HG03460 (cell line): Measurements from ENCODE around the gene TRPV3.

ENCODE experiments used
- ATAC-seq: cut with Tn5 transposase; IDR thresholded peaks from one replicate; pipeline ENCODE4 v1.9.1; 2021; ENCODE audit not compliant: unreplicated experiment

TRPV3 gene

GRCh38 chr17:3547628-3548027 lies 10.0 kb downstream of the TRPV3 start:
- no peak for ATAC-seq

GRCh38 chr17:3546997-3547396 lies 10.6 kb downstream of the TRPV3 start:
- ATAC-seq, result no peak

DNA sequence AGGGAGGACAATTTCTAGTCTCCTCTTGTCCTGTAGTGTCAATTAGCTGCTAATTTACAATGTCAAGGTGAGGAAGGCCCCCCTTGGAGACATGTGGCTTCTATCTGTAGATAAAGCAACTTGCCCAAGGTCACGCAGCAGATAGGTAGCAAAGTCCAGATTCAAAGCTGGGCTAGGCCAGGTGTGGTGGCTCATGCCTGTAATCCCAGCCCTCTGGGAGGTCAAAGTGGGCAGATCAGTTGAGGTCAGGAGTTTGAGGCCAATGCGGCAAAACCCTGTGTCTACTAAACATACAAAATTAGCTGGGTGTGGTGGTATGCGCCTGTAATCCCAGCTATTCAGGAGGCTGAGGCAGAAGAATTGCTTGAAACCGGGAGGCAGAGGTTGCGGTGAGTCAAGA lies 11.1 kb downstream of the TRPV3 start:
- ATAC-seq, result no peak

GRCh38 chr17:3545151-3545550 lies 12.5 kb downstream of the TRPV3 start:
- no peak for ATAC-seq

- no peak for ATAC-seq
These were observed 13.2 kb downstream of the TRPV3 start for GRCh38 chr17:3544365-3544764.

DNA sequence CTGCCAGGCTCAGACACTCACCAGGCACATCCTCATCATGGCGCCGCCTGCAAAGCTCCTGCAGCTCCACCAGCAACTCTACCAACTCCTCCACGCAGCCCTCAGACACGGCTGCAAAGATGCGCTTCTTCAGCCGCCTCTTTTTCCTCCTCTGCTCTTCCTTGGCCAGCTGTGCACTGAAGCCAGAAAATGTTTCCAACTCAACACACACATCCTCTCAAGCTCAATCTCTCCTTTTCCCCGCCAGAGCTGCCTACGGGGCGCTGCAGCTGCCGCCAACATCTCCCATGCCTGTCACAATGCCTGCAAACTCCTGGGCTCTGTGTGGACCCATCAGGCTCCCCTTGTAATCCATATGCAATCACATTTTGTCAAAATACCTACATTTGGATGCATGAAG lies 14.2 kb downstream of the TRPV3 start:
- no peak for ATAC-seq

DNA sequence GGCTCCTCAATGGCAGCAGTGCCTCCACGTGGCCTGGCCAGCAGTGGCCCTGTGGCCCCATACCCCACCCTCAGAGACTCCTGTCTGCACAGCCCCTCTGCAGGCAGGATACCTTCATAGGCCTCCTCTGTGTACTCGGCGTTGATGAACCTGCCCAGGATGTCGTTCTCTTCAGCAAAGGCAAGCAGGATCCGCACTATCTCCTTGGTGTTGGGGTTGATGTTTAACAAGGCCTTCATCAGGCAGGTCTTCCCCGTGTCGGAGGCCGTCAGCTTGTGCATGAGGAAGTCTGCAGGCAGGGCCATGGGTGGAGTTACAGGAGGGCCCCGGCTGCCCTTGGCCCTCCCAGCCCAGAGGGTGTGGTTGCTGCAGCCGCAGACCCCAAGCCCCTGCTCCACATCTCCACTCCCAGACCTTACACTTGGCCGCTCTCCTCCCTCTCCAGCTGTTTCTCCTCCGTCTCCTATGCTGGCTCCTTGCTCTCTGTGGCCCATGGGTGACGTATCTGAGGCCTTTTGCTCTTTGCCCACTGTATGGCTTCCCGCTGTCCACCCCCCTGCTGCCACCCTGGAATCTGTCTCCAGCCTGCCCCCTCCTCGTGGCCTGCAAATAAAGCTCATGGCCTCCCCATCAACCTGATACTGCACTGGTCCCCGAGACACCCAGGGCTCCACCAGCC lies 15.1 kb downstream of the TRPV3 start:
- ATAC-seq, result no peak

- ATAC-seq, result no peak
These were observed 17.6 kb downstream of the TRPV3 start for GRCh38 chr17:3539881-3540540.

DNA sequence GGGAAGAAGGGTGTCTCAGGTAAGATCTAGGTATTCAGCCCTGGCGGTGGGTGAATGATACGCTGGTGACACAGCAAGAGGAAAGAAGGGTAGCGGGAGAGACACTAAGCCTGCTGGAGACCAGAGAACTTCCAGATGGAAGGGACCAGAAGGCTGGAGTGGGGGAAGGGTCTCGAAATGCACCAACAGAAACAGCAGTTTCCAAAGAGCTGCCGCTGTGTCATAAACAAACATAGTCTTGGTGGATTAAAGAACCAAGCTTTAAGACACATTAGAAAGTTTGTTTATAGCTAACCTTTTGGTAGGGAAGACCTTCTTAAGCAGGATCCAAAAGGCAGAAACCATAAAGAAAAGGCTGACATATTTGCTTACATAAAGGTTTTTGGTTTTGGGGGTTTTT lies 20.9 kb downstream of the TRPV3 start:
- no peak for ATAC-seq

- no peak for ATAC-seq
These were observed 22.2 kb downstream of the TRPV3 start for GRCh38 chr17:3535253-3535995.

GRCh38 chr17:3534881-3535252 lies 22.7 kb downstream of the TRPV3 start:
- no peak for ATAC-seq

GRCh38 chr17:3533752-3534151 lies 23.9 kb downstream of the TRPV3 start:
- ATAC-seq, result no peak

DNA sequence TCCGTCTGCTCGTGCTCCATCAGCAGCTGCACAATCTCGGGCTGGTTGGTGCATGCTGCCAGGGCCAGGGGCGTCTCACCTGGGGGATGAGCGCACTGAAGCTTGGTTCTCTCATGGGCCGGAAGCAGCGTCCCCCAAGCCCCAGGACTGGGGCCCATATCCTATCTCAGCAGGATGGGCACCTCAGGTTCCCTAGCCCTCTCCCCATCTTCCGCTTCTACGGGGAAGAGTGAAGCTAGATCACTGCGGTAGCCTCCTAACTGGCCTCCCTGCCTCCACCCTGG lies 24.8 kb downstream of the TRPV3 start:
- no peak for ATAC-seq

DNA sequence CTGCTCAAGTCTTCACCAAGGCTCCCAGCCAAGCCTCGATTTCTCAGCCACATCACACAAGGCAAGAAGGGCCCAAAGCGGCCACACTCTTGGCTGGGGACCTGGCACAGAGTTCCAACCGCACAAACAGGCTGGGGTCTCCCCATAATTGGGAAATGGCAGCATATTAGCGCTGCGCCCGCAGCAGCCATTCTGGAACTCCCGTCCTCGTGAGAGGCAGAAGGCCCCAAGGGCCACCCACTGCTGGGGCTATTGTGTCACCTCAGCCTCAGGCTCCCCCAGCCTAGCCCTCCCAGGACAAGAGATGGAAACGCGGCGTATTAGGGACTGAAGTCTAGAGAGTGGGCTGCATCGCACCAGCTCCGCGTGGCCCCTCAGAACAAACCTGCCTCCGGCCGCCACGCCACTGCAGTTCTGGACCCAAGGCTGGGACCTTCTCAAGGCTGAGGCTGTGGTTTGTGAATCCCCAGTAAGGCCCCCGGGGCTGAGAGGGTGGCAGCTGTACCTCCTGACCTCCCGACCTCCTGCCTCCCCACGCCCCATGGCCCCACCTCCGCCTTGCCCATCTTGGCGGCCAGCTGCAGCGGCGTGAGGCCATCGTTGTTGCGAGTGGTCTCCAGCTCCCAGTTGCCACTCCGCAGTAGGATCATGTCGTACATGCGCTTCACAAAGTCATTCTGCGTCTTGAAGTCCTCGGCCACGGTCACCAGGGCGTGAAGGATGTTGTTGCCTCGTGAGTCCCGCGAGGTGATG lies 25.3 kb downstream of the TRPV3 start:
- no peak for ATAC-seq

DNA sequence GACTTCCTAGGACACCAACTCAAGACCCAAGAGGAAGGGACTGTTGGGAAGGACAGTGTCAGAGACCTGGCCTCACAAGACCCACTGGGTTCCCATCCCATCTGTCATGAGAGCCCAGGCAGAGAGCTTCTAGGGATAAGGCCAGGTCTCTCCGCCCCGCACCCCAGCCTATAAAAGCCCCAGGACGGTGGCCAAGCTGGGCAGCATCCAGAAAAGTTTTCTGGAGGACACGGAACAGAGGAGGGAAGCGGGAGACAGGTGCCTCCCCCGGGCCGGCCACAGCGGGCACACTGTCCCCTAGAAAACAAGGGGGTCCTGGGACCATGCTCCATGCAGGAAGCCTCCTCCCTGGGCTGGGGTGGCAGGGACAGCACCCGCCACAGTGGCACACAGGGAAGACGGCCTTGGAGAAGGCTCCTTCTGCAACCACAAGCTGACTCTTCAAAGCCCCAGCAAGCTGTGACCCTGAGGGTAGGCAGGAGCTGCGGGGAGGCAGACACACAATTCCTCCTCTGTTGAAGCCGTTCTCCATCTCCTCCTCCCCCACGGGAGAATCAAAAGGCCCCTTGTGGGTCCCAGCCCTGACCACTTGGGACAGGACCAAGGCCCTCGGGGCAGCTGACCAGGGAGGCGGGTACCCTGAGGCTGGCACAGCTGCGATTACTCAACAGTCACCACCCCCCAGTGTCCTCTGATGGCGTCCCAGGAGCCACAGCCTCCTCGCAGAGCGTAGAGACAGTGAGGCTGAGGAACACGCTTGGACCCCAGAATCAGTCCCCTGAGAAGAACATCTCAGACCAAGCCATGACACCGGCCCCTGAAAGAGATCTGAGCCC lies 26.1 kb downstream of the TRPV3 start:
- no peak for ATAC-seq

- no peak for ATAC-seq
These were observed 27.5 kb downstream of the TRPV3 start for GRCh38 chr17:3529817-3530741.

GRCh38 chr17:3528880-3529511 lies 28.6 kb downstream of the TRPV3 start:
- ATAC-seq, result no peak

DNA sequence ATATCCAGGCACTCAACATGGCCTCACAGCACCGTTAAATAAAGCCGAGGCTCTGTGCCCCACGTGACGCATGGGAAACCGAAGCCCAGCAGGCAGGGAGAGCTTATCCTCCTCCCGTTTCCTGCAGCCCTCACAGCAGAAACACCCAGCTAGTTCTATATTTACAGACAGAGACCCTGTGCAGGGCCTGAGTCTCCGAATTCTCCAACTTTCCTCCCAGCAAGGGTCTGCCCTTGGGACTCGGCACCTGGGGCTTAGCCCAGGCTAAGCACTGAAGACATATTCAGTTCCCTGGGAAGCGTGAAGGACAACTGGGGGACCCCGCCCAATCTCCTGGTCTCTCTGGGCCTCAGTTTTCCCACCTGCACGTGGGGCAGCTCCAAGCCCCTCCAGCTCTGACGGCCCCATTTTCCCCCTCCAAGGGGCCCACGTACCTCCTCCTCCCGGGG lies 29.2 kb downstream of the TRPV3 start:
- no peak for ATAC-seq

DNA sequence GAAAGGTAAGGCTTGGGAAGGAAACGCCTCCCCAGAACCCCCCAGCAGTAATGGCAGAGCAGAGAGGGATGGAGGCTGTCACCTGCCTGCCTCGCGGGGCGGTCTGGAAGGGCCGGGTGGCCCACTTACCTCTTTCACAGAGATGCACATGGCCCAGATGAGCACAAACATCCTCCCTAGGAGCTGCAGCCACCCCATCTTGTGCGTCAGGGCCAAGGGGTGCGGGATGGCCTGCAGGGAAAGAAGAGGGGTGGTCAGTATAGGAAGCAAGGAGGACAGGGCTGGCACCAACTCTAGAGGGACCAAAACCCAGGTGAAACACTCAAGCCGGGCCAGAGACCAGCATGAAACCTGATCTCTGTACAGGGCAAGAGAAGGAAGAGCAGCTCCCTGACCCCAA lies 29.7 kb downstream of the TRPV3 start:
- no peak for ATAC-seq
